PC-9 (cell line): Measurements from ENCODE around the gene PXDN. TPM values are rescaled to one million over a fixed set of nuclear protein-coding genes. Genes with fewer than 3 reads are reported as not detected.

Source experiments
- BruUV-seq: library from RNA; stranded (reverse); fragments of 400-500 nt; replicated peaks from 2 replicates; lab custom pipeline; 2021; lab: Mats Ljungman, UMichigan
- CTCF ChIA-PET: fragments of 300-600 bp; sonication (Branson Sonifier 250); formaldehyde crosslinking; loops from one replicate; lab custom pipeline; 2022; ENCODE audit warnings: antibody characterized with exemption; lab: Charles Lee
- POLR2A ChIA-PET: fragments of 300-600 bp; sonication (Branson Sonifier 250); formaldehyde crosslinking; loops from one replicate; lab custom pipeline; 2022; ENCODE audit warnings: antibody characterized with exemption; ENCODE audit not compliant: unreplicated experiment; lab: Charles Lee
- DNase-seq, 2 experiments: peaks; one replicate each; pipeline versions ENCODE4 v3.0.0 to v3.0.0-alpha.2; 2015 to 2022; ENCODE audit warnings: mixed read lengths in 1 of 2
- H2AFZ ChIP-seq: fragments of 200-600 bp; sonication (generic); 2 replicates; pipeline ENCODE4 v1.8.1; 2017; ENCODE audit warnings: antibody characterized with exemption
- H3F3A ChIP-seq: fragments of 200-600 bp; sonication (generic); 2 replicates; pipeline ENCODE4 v1.8.1; 2017; ENCODE audit warnings: antibody characterized with exemption, mild to moderate bottlenecking, low read depth; ENCODE audit not compliant: insufficient read depth
- H3K27ac ChIP-seq: fragments of 200-600 bp; sonication (generic); 2 replicates; pipeline ENCODE4 v1.6.1; 2016; ENCODE audit warnings: mixed run types
- H3K27me3 ChIP-seq: fragments of 200-600 bp; sonication (generic); 2 replicates; pipeline ENCODE4 v1.6.1; 2016; ENCODE audit warnings: low read depth, mixed run types; ENCODE audit not compliant: insufficient read depth
- H3K36me3 ChIP-seq: fragments of 200-600 bp; sonication (generic); 2 replicates; pipeline ENCODE4 v1.6.1; 2016; ENCODE audit warnings: low read depth, mixed run types
- H3K4me1 ChIP-seq: fragments of 200-600 bp; sonication (generic); replicated peaks from 2 replicates; pipeline ENCODE4 v1.6.1; 2016; ENCODE audit warnings: mixed run types; ENCODE audit not compliant: insufficient read depth
- H3K4me2 ChIP-seq: fragments of 200-600 bp; sonication (generic); 2 replicates; pipeline ENCODE4 v1.6.1; 2017; ENCODE audit warnings: mixed run types
- H3K4me3 ChIP-seq: fragments of 200-600 bp; sonication (generic); 2 replicates; pipeline ENCODE4 v1.6.1; 2016; ENCODE audit warnings: mixed run types
- H3K79me2 ChIP-seq: fragments of 200-600 bp; sonication (generic); 2 replicates; pipeline ENCODE4 v1.6.1; 2017; ENCODE audit warnings: low read depth, mixed run types
- H3K9me2 ChIP-seq: fragments of 200-600 bp; sonication (generic); 2 replicates; pipeline ENCODE4 v1.8.1; 2017; ENCODE audit warnings: mild to moderate bottlenecking; ENCODE audit not compliant: insufficient read depth
- H3K9me3 ChIP-seq: fragments of 200-600 bp; sonication (generic); 2 replicates; pipeline ENCODE4 v1.8.1; 2016; ENCODE audit warnings: low read depth; ENCODE audit not compliant: insufficient read depth
- H4K20me1 ChIP-seq: fragments of 200-600 bp; sonication (generic); 2 replicates; pipeline ENCODE4 v1.8.1; 2017; ENCODE audit not compliant: insufficient read depth
- CTCF ChIP-seq: fragments of 200-600 bp; sonication (generic); conservative IDR thresholded peaks from 2 replicates; pipeline ENCODE4 v1.6.1; 2017; ENCODE audit warnings: mixed run types, antibody characterized with exemption, mild to moderate bottlenecking, moderate library complexity
- EZH2 ChIP-seq: fragments of 200-600 bp; sonication (generic); IDR thresholded peaks from 2 replicates; pipeline ENCODE4 v1.8.0; 2017; ENCODE audit warnings: antibody characterized with exemption, low read depth
- intact Hi-C: fragments of 100-400 bp; cut with micrococcal nuclease; formaldehyde crosslinking; loops from one replicate; pipeline ENCODE4 v1.10.0; 2022; ENCODE audit not compliant: unreplicated experiment
- total RNA-seq: library from RNA; stranded (reverse); gene quantifications from 2 replicates; pipeline ENCODE4 v1.2.3, GENCODE V29; 2021

PXDN gene
- total RNA-seq, 1 experiment from 2014 or later: 91.1 TPM

GRCh38 chr2:1752751-1753150 is 8.4 kb upstream of the PXDN start:
- no peak overlapping the region for H3K4me3 ChIP-seq
- H3K9me3 ChIP-seq: no peaks in the 10 kb centered on the region
- H3K27me3 ChIP-seq: peaks cover 24% of the 10 kb centered on the region
- H3K9me2 ChIP-seq: no peaks in the 10 kb centered on the region
- no peak overlapping the region for H3K4me2 ChIP-seq
- H3K27ac ChIP-seq: no peak overlapping the region
- no TSS peak for BruUV-seq
- ChIA-PET POLR2A (no interaction called here), CTCF (no interaction called here)
- H3K79me2 ChIP-seq: no peaks in the 10 kb centered on the region
- peak in 1 of 2 experiments; percentile 34 for DNase-seq
- H2AFZ ChIP-seq: no peak overlapping the region
- intact Hi-C loops: no loop called here
- H3K36me3 ChIP-seq: no peaks in the 10 kb centered on the region
- TF ChIP-seq EZH2: no peak
- no peak for TF ChIP-seq CTCF
- 0 out of 2 replicates have a peak, but pooled peaks cover 6% of the 10 kb centered on the region for H3K4me1 ChIP-seq
- peaks cover 4% of the 10 kb centered on the region; the same call in 1 of the 2 replicates for H3F3A ChIP-seq
- no peaks in the 10 kb centered on the region for H4K20me1 ChIP-seq

GRCh38 chr2:1751767-1752725 is 7.7 kb upstream of the PXDN start:
- H3K27ac ChIP-seq: no peak overlapping the region
- no TSS peak for BruUV-seq
- H3K27me3 ChIP-seq: peaks cover 17% of the 10 kb centered on the region
- H3K79me2 ChIP-seq: no peaks in the 10 kb centered on the region
- H4K20me1 ChIP-seq: no peaks in the 10 kb centered on the region
- TF ChIP-seq EZH2: no peak
- no peak for TF ChIP-seq CTCF
- DNase-seq: no peak
- H3F3A ChIP-seq: peaks cover 4% of the 10 kb centered on the region; the same call in 1 of the 2 replicates
- ChIA-PET POLR2A (no interaction called here), CTCF (no interaction called here)
- H3K4me2 ChIP-seq: no peak overlapping the region
- H3K9me3 ChIP-seq: no peaks in the 10 kb centered on the region
- H2AFZ ChIP-seq: no peak overlapping the region
- no peaks in the 10 kb centered on the region for H3K36me3 ChIP-seq
- intact Hi-C loops: no loop called here
- no peaks in the 10 kb centered on the region for H3K9me2 ChIP-seq
- H3K4me1 ChIP-seq: 0 out of 2 replicates have a peak, but pooled peaks cover 6% of the 10 kb centered on the region
- H3K4me3 ChIP-seq: no peak overlapping the region

GRCh38 chr2:1750933-1751766 is 6.8 kb upstream of the PXDN start:
- no peaks in the 10 kb centered on the region for H3K79me2 ChIP-seq
- no peak overlapping the region for H3K27ac ChIP-seq
- 0 out of 2 replicates have a peak, but pooled peaks cover 6% of the 10 kb centered on the region for H3K4me1 ChIP-seq
- BruUV-seq: no TSS peak
- no peak overlapping the region for H2AFZ ChIP-seq
- H3F3A ChIP-seq: peaks cover 4% of the 10 kb centered on the region; the same call in 1 of the 2 replicates
- no peaks in the 10 kb centered on the region for H3K36me3 ChIP-seq
- POLR2A ChIA-PET: interaction anchor here (0.6 kb wide), 1 partner anchor 10 kb away, joined by 5 read pairs; no protein-coding TSS in a partner anchor
- peak; percentile 58 to 60 for DNase-seq
- no peaks in the 10 kb centered on the region for H4K20me1 ChIP-seq
- H3K4me3 ChIP-seq: no peak overlapping the region
- H3K4me2 ChIP-seq: no peak overlapping the region
- CTCF ChIA-PET: interaction anchor here (0.6 to 0.8 kb wide), 2 partner anchors 197 to 201 kb away, joined by 3 to 7 read pairs; no protein-coding TSS in a partner anchor
- TF ChIP-seq EZH2 (no peak), CTCF (peak; percentile 77)
- no peaks in the 10 kb centered on the region for H3K9me2 ChIP-seq
- intact Hi-C loops: loop anchor here (1.0 kb wide), 1 partner anchor 66 kb away; no protein-coding TSS in a partner anchor
- H3K9me3 ChIP-seq: no peaks in the 10 kb centered on the region
- H3K27me3 ChIP-seq: peaks cover 11% of the 10 kb centered on the region
